Transverse colon (tissue), 4 donors: Measurements from ENCODE around the gene ZNF236. TPM values are rescaled to one million over a fixed set of nuclear protein-coding genes. Genes with fewer than 3 reads are reported as not detected.
A peak's percentile ranks its signal among the peaks of the same experiment; 100 is the strongest.

Experiments used
- DNase-seq: peaks from one replicate; pipeline ENCODE4 v3.0.0-alpha.2; 2019
- H3K27ac ChIP-seq, 4 donors: fragments of 200-600 bp; sonication (generic); 2 replicates each; pipeline ENCODE4 v1.5.1; 2016 to 2018; ENCODE audit warnings: inconsistent platforms in 4 of 4
- H3K27me3 ChIP-seq: fragments of 200-600 bp; sonication (generic); 2 replicates; pipeline ENCODE4 v1.5.1; 2017; ENCODE audit warnings: inconsistent platforms
- H3K36me3 ChIP-seq, 4 donors: fragments of 200-600 bp; sonication (generic); 2 replicates each; pipeline ENCODE4 v1.5.1; 2017 to 2019; ENCODE audit warnings: inconsistent platforms in 4 of 4
- H3K4me1 ChIP-seq, 4 donors: fragments of 200-600 bp; sonication (generic); 2 replicates each; pipeline ENCODE4 v1.5.1; 2017 to 2020; ENCODE audit warnings: inconsistent platforms in 4 of 4
- H3K4me3 ChIP-seq, 4 donors: fragments of 200-600 bp; sonication (generic); 1 replicate in 1 of 4; 2 replicates in 3 of 4; pipeline versions ENCODE4 v1.5.1 to v1.6.1; 2017 to 2019; ENCODE audit warnings: inconsistent platforms in 4 of 4
- H3K9me3 ChIP-seq, 2 donors: fragments of 200-600 bp; sonication (generic); 2 replicates each; pipeline ENCODE4 v1.5.1; 2017 to 2019; ENCODE audit warnings: inconsistent platforms in 2 of 2
- CTCF ChIP-seq, 5 experiments: fragments of 200-600 bp in 3 of 5; fragments of 450-650 bp in 2 of 5; sonication (generic) in 3 of 5; IDR thresholded peaks; 1 replicate in 2 of 5; 2 replicates in 3 of 5; pipeline ENCODE4 v1.5.1; 2016 to 2017; ENCODE audit warnings: antibody characterized with exemption in 5 of 5, inconsistent platforms in 3 of 5, mild to moderate bottlenecking in 2 of 5, moderate library complexity in 1 of 5
- EP300 ChIP-seq: sonication (generic); formaldehyde crosslinking; IDR thresholded peaks from one replicate; pipeline ENCODE4 v1.6.1; 2017; ENCODE audit warnings: antibody characterized with exemption, low read depth
- POLR2A ChIP-seq: fragments of 450-650 bp; IDR thresholded peaks from one replicate; pipeline ENCODE4 v1.6.1; 2016; ENCODE audit warnings: antibody characterized with exemption, mild to moderate bottlenecking, moderate library complexity
- POLR2AphosphoS5 ChIP-seq, 3 donors: sonication (generic); formaldehyde crosslinking; IDR thresholded peaks; one replicate each; pipeline ENCODE4 v1.6.1; 2016; ENCODE audit warnings: antibody characterized with exemption in 3 of 3
- WGBS, 2 donors: methylation state at CpG; one replicate each; pipeline ENCODE4 v1.1.5; 2018; ENCODE audit warnings: low coverage in 1 of 2; 5-methylcytosine and 5-hydroxymethylcytosine counted together
- in situ Hi-C, 4 donors: fragments of 200-750 bp; cut with MboI; loops; one replicate each; pipeline versions ENCODE4 v1.15.0 to v1.15.1; 2017; ENCODE audit warnings: low sequenced_read_pairs in 3 of 4, low pct_ligation_motif_present in 1 of 4, low pct_unique_long_range_greater_than_20kb in 1 of 4
- intact Hi-C: fragments of 100-400 bp; cut with DNase I; formaldehyde crosslinking; loops from one replicate; pipeline ENCODE4 v1.15.1; 2023; ENCODE audit warnings: low total_unique reads
- total RNA-seq, 4 donors: library from RNA; depleted of rRNA; stranded (reverse); fragments of >200 nt; gene quantifications; one replicate each; pipeline ENCODE4 v1.1.0, GENCODE V29; 2016

The ZNF236 gene
- total RNA-seq, 4 donors from 2014 or later = 18.3 to 82.8 (median 43.7) TPM

GRCh38 chr18:76817888-76818611 is 4.3 kb upstream of the ZNF236 start:
- intact Hi-C loops = no loop called here
- in situ Hi-C loops = loop anchor here in 1 of 4 donors (25.0 kb wide), 1 partner anchor 169 kb away; no protein-coding TSS in a partner anchor
- DNase-seq = no peak
- WGBS, 2 donors = 92 to 93% methylated on average over 7 to 17 of the region's 17 CpGs
- TF ChIP-seq POLR2A (no peak), EP300 (no peak), POLR2AphosphoS5 (IDR thresholded peaks at IDR 0.05) (no peak), CTCF (IDR thresholded peaks at IDR 0.05) (no peak)
- H3K27me3 ChIP-seq = no peaks in the 10 kb centered on the region
- peaks cover 4 to 25% (median 9%) of the 10 kb centered on the region in 4 donors for H3K4me1 ChIP-seq
- no peaks in the 10 kb centered on the region for H3K9me3 ChIP-seq
- H3K4me3 ChIP-seq = no peak overlapping the region
- H3K27ac ChIP-seq = no peak overlapping the region
- H3K36me3 ChIP-seq = no peaks in the 10 kb centered on the region

DNA sequence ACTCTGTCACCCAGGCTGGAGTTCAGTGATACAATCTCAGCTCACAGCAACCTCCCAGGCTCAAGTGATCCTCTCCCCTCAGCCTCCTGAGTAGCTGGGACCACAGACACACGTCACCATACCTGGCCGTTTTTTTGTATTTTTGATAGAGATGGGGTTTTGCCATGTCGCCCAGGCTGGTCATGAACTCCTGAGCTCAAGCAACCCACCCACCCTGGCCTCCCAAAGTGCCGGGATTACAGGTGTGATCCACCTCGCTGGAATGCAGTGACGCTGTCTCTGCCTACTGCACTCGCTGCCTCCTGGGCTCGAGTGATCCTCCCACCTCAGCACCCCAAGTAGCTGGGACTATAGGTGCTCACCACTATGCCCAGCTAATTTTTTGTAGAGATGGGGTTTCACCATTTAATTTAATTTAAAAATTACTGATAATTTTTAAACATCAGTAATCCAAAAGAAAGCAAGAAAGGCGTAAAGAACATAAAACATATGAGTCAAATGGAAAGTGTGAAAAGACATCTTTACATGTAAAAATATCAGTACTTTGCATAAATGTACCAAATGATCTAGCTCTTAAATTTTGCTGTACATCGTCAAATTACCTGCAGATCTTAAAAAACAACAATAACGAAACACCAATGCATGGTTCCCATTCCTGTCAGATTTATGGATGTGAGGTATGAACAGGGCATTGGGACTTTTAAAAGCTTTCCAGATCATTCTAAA is 2.8 kb upstream of the ZNF236 start:
- no peak for DNase-seq
- Histone ChIP-seq H3K4me1 (peaks cover 4 to 37% (median 16%) of the 10 kb centered on the region in 4 donors), H3K9me3 (no peaks in the 10 kb centered on the region), H3K4me3 (no peak overlapping the region), H3K27me3 (no peaks in the 10 kb centered on the region), H3K36me3 (no peaks in the 10 kb centered on the region), H3K27ac (no peak overlapping the region)
- no peak for TF ChIP-seq POLR2AphosphoS5 (IDR thresholded peaks at IDR 0.05)
- TF ChIP-seq EP300 = no peak
- no peak for TF ChIP-seq CTCF (IDR thresholded peaks at IDR 0.05)
- TF ChIP-seq POLR2A = no peak
- 87 to 91% methylated on average over 9 to 11 of the region's 11 CpGs for WGBS, 2 donors
- in situ Hi-C loops (loop anchor here in 1 of 4 donors (25.0 kb wide), 1 partner anchor 168 kb away; no protein-coding TSS in a partner anchor), intact Hi-C loops (no loop called here)

DNA sequence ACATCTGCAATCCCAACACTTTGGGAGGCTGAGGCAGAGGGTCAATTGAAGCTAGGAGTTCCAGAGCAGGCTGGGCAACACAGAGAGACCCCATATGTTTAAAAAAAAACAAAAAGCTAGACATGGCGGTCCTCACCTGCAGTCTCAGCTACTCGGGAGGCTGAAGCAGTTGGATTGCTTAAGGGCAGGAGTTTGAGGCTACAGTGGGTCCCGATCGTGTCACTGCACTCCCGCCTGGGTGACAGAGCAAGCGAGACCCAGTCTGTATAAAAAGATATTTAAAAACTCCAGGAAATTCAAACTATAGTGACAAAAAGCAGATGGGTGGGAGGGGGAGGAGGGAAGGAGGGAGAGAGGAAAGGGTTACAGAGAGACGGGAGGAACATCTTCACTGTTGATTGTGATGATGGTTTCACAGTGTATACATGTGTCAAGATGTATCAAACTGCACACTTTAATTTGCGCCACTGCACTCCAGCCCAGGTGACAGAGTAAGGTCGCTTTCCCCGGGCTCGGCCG is 942 bp upstream of the ZNF236 start:
- Histone ChIP-seq H3K4me3 (peak overlapping the region; percentile 62 to 98 (median 94)), H3K27ac (peak overlapping the region; percentile 96 to 99 (median 98)), H3K4me1 (peaks cover 4 to 37% (median 16%) of the 10 kb centered on the region in 4 donors), H3K9me3 (no peaks in the 10 kb centered on the region), H3K27me3 (no peaks in the 10 kb centered on the region), H3K36me3 (no peaks in the 10 kb centered on the region)
- intact Hi-C loops (no loop called here), in situ Hi-C loops (loop anchor here in 1 of 4 donors (25.0 kb wide), 1 partner anchor 166 kb away; no protein-coding TSS in a partner anchor)
- DNase-seq = no peak
- 0 to 1% methylated on average over 7 to 12 of the region's 12 CpGs for WGBS, 2 donors
- no peak for TF ChIP-seq POLR2AphosphoS5 (IDR thresholded peaks at IDR 0.05)
- TF ChIP-seq EP300 = no peak
- TF ChIP-seq POLR2A = no peak
- TF ChIP-seq CTCF (IDR thresholded peaks at IDR 0.05) = no peak

DNA sequence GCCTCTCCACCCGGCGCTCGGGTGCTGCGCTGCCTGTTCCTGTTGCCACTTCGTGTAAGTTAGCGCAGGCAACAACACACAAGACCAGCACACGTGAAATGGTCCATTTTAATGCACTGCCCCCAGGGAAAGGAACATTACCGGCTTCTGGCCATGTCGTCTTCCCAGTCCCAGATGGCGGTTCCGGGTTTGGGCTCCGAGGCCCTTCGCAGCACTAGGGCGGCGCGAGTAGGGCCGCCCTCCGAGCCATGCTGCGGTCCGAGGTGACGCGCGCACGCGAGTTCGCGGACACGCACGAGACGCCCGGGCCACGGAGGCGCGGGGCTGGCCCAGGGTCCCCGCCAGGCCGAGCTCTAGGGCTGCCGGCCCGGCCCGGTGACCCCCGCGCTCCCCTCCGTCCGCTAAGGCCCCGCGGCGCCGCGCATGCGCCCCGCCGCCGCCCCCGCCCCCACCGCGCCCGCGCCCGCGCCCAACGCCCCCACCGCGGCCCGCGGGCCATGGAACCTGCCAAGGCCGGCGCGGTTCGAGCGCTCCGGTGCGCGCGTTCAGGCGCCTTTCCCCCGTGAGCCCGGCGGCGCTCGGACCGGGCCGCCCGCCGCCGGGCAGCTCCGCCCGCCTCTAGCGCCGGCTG is 367 bp upstream of the ZNF236 start:
- intact Hi-C loops (no loop called here), in situ Hi-C loops (loop anchor here in 1 of 4 donors (25.0 kb wide), 1 partner anchor 165 kb away; no protein-coding TSS in a partner anchor)
- WGBS, 2 donors = 0% methylated on average over 1 to 22 of the region's 88 CpGs
- peak overlapping the region; percentile 62 to 98 (median 94) for H3K4me3 ChIP-seq
- H3K9me3 ChIP-seq = no peaks in the 10 kb centered on the region
- peak; percentile 60 for DNase-seq
- H3K36me3 ChIP-seq = no peaks in the 10 kb centered on the region
- no peak for TF ChIP-seq EP300
- TF ChIP-seq POLR2AphosphoS5 (IDR thresholded peaks at IDR 0.05) = peak in 2 of 3 donors; percentile 45 to 55
- TF ChIP-seq POLR2A = peak; percentile 69
- no peak for TF ChIP-seq CTCF (IDR thresholded peaks at IDR 0.05)
- H3K27me3 ChIP-seq = no peaks in the 10 kb centered on the region
- peak overlapping the region; percentile 96 to 99 (median 98) for H3K27ac ChIP-seq
- peaks cover 4 to 37% (median 16%) of the 10 kb centered on the region in 4 donors for H3K4me1 ChIP-seq
